IPS DF 6.9 (cell line): ENCODE results near the gene LCP2.

Source experiments
- DNase-seq: peaks from one replicate; pipeline ENCODE4 v3.0.0-alpha.2; 2013; ENCODE audit warnings: low read depth, low spot score
- H3K27ac ChIP-seq: one replicate; pipeline ENCODE4 v1.5.1; 2013; ENCODE audit warnings: low read length, control low read depth
- H3K27me3 ChIP-seq: 2 replicates; pipeline ENCODE4 v1.6.1; 2013; ENCODE audit warnings: mild to moderate bottlenecking, low read length; ENCODE audit not compliant: control insufficient read depth, insufficient read depth
- H3K36me3 ChIP-seq: 2 replicates; pipeline ENCODE4 v1.6.1; 2013; ENCODE audit warnings: low read length; ENCODE audit not compliant: control insufficient read depth, insufficient read depth
- H3K4me1 ChIP-seq: 2 replicates; pipeline ENCODE4 v1.6.1; 2013; ENCODE audit warnings: low read length; ENCODE audit not compliant: control insufficient read depth, insufficient read depth
- H3K4me3 ChIP-seq: 2 replicates; pipeline ENCODE4 v1.5.1; 2013; ENCODE audit warnings: mild to moderate bottlenecking, low read length
- H3K9me3 ChIP-seq: 2 replicates; pipeline ENCODE4 v1.6.1; 2013; ENCODE audit warnings: low read length, inconsistent platforms; ENCODE audit not compliant: control insufficient read depth, insufficient read depth
- WGBS: extraction: QIAGEN DNeasy Blood & Tissue Kit; methylation state at CpG from one replicate; pipeline ENCODE4 v1.1.7; 2013; ENCODE audit warnings: mixed read lengths, missing lambda C conversion rate; ENCODE audit not compliant: insufficient read length, insufficient coverage; 5-methylcytosine and 5-hydroxymethylcytosine counted together

LCP2 gene

DNA sequence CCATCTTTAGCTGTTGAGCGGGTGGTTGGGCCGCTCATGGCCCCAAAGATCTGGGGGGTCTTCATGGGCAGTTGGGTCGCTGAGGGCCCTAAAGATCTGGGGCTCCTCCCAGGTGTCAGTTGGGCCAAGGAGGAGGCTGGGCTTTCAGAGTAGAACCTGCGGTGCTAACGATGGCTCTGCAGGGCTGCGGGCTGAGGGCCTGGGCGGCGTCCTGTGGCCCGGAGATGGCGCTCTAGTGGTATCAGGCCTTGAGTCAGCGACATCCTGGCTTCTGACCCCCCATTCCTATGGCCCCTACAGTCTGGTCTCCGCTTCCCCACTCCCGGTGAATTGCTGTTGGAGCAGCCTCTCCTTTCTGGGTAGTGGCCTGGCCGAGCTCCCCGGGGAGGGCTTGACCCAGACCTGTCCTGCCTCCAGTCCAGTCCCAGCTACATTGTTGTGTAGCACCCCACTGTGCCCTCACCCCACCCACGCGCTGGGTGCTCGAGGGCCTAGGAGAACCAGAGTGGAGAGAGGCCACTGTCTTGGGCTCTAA is 64.2 kb downstream of the LCP2 start:
- Histone ChIP-seq H3K4me3 (no peak overlapping the region), H3K27me3 (no peaks in the 10 kb centered on the region), H3K4me1 (no peaks in the 10 kb centered on the region), H3K9me3 (no peaks in the 10 kb centered on the region), H3K36me3 (no peaks in the 10 kb centered on the region), H3K27ac (no peak overlapping the region)
- DNase-seq: no peak
- WGBS: no CpG with 5 or more reads among the region's 18 CpGs

- Histone ChIP-seq H3K36me3 (no peaks in the 10 kb centered on the region), H3K9me3 (no peaks in the 10 kb centered on the region), H3K27ac (no peak within 1 kb of the TSS), H3K27me3 (no peaks in the 10 kb centered on the region), H3K4me3 (no peak within 1 kb of the TSS), H3K4me1 (no peaks in the 10 kb centered on the region)
- no CpG with 5 or more reads among the region's 27 CpGs for WGBS
- DNase-seq: no peak
Observed at GRCh38 chr5:170232786-170233185, 64.8 kb downstream of the LCP2 start, which contains the start of gene C5orf58. Gene C5orf58 (plus strand): TSS chr5:170232985. CDS start chr5:170234977, 1,992 bp downstream.

DNA sequence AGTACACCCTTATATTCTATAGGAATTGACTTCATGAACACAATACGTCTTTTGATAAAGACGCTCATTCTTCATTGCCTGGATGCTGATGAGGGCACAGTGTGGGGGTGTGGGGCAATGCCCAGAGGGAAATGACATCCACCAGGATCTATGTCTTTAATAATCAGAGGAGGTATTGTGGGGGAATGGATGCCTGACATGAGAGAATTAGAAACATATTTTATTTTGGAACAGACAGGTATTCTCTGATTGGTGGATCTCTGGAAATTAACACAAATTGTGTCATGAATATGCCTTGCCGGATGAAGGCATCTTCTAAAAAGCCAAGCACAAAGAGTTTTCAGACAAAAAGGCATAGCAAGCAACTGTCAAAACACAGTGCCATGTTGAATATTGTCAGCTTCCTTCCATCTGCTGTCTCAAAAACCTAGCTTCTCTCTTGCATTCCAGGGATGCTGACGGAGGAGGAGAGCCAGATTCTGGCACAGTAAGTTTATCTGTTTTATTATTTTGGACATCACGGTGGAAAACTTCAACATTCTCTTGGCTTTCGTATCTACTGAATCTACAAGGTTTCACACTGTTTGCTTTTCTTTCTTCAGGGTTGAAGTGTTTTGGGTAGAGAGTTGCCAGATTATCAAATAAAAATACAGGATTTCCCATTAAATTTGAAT is 68.7 kb downstream of the LCP2 start:
- no peak overlapping the region for H3K27ac ChIP-seq
- no peaks in the 10 kb centered on the region for H3K27me3 ChIP-seq
- no peaks in the 10 kb centered on the region for H3K36me3 ChIP-seq
- H3K4me1 ChIP-seq: peaks cover 2% of the 10 kb centered on the region; the same call in 1 of the 2 replicates
- H3K9me3 ChIP-seq: no peaks in the 10 kb centered on the region
- no peak for DNase-seq
- H3K4me3 ChIP-seq: no peak overlapping the region
- no CpG with 5 or more reads among the region's 6 CpGs for WGBS

DNA sequence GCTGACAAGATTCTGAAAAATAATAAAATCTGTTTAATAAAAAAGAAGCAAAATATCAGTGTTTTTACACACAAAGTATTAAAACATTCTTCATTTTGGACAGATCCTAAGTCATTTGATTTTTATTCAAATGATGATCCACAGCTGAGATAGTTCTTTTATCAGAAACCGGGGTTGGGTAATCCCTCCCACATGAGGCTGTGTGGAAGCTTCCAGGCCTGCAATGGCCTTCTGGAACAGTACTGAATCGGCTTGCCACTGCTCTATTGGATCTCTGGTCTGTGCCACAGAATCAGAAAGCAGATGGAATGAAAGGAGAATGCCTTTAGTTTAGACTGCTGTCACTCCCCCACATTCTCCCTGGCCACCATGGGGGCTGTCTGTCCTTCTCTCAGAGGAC is 70.9 kb downstream of the LCP2 start:
- H3K36me3 ChIP-seq: no peaks in the 10 kb centered on the region

GRCh38 chr5:170226129-170226615 is 71.4 kb downstream of the LCP2 start:
- no peaks in the 10 kb centered on the region for H3K27me3 ChIP-seq
- H3K4me3 ChIP-seq: no peak overlapping the region
- DNase-seq: no peak
- H3K36me3 ChIP-seq: no peaks in the 10 kb centered on the region
- H3K9me3 ChIP-seq: no peaks in the 10 kb centered on the region
- no peak overlapping the region for H3K27ac ChIP-seq
- no CpG with 5 or more reads among the region's 9 CpGs for WGBS
- peaks cover 2% of the 10 kb centered on the region; the same call in 1 of the 2 replicates for H3K4me1 ChIP-seq

More for the DNA sequence above, 70.9 kb downstream of the LCP2 start:
- no peak for DNase-seq
- Histone ChIP-seq H3K27me3 (no peaks in the 10 kb centered on the region), H3K27ac (no peak overlapping the region), H3K4me1 (peaks cover 2% of the 10 kb centered on the region; the same call in 1 of the 2 replicates), H3K4me3 (no peak overlapping the region), H3K9me3 (no peaks in the 10 kb centered on the region)
- WGBS: no CpG with 5 or more reads among the region's 2 CpGs

DNA sequence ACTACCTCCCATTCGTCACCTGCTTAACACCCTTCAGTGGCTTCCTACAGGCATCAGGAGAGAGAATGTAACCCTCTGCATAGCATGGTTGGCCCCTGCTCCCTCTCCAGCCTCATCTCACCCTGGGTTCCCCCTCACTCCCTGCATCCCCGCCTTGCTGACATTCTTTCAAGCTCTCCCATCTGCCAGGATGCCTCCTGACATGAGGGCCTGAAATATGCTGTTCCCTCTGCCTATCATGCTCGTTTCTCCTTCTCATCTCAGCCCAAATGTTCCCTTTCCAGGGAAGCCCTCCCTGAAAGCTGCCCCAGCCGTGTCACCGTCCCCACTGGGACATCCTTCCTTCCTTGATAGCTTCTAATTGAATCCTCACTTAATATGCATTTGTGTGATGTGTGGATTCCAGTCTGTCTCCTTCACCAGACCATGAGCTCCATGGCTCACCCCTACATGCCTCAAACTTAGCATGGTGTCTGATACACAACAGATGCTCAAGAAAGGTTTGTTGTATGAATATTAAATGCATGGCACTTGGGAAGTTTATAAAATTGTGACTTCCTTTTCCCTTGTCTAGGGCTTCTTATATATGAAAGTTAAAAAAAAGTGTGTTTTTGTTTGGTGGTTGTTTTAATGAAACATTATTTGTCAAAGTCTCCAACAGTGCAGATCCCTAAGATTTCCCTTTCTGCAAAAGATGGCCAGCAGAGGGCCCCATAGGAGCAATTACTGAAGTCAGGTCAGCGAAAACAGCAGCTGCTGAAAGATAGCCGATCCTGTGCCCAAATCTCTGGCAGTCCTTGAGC is 72.0 kb downstream of the LCP2 start:
- Histone ChIP-seq H3K4me3 (no peak overlapping the region), H3K4me1 (peaks cover 3% of the 10 kb centered on the region; the same call in 1 of the 2 replicates), H3K36me3 (no peaks in the 10 kb centered on the region), H3K27ac (no peak overlapping the region), H3K9me3 (no peaks in the 10 kb centered on the region), H3K27me3 (no peaks in the 10 kb centered on the region)
- DNase-seq: peak; percentile 57
- no CpG with 5 or more reads among the region's 7 CpGs for WGBS

GRCh38 chr5:170223906-170224305 is 73.7 kb downstream of the LCP2 start:
- no peak for DNase-seq
- Histone ChIP-seq H3K27me3 (no peaks in the 10 kb centered on the region), H3K4me3 (no peak overlapping the region), H3K9me3 (no peaks in the 10 kb centered on the region), H3K36me3 (no peaks in the 10 kb centered on the region), H3K27ac (no peak overlapping the region), H3K4me1 (peaks cover 5% of the 10 kb centered on the region; the same call in 1 of the 2 replicates)
- WGBS: no CpG with 5 or more reads among the region's 5 CpGs

- H3K9me3 ChIP-seq: no peaks in the 10 kb centered on the region
- no peak for DNase-seq
- H3K27ac ChIP-seq: no peak overlapping the region
- no peaks in the 10 kb centered on the region for H3K36me3 ChIP-seq
- peaks cover 5% of the 10 kb centered on the region; the same call in 1 of the 2 replicates for H3K4me1 ChIP-seq
- no peaks in the 10 kb centered on the region for H3K27me3 ChIP-seq
- no peak overlapping the region for H3K4me3 ChIP-seq
Observed at GRCh38 chr5:170223360-170223759, 74.2 kb downstream of the LCP2 start.

- Histone ChIP-seq H3K27ac (no peak overlapping the region), H3K9me3 (no peaks in the 10 kb centered on the region), H3K27me3 (no peaks in the 10 kb centered on the region), H3K4me3 (no peak overlapping the region), H3K36me3 (no peaks in the 10 kb centered on the region), H3K4me1 (peaks cover 5% of the 10 kb centered on the region; the same call in 1 of the 2 replicates)
- no peak for DNase-seq
- no CpG with 5 or more reads among the region's 6 CpGs for WGBS
Observed at GRCh38 chr5:170221327-170221741, 76.2 kb downstream of the LCP2 start.

GRCh38 chr5:170220191-170220590 is 77.4 kb downstream of the LCP2 start:
- Histone ChIP-seq H3K4me3 (no peak overlapping the region), H3K27me3 (no peaks in the 10 kb centered on the region), H3K9me3 (no peaks in the 10 kb centered on the region), H3K36me3 (no peaks in the 10 kb centered on the region), H3K4me1 (peaks cover 3% of the 10 kb centered on the region; the same call in 1 of the 2 replicates), H3K27ac (no peak overlapping the region)
- DNase-seq: no peak
- no CpG with 5 or more reads among the region's 2 CpGs for WGBS
